ENCODE results near the gene SIL1.
A peak's percentile ranks its signal among the peaks of the same experiment; 100 is the strongest.
"Not testable (repeated sequence)": the region's sequence is repeated elsewhere in the genome, so short reads cannot be mapped to it uniquely, and the experiment has no call there.

The SIL1 gene

GRCh38 chr5:139197710-139198669, at the start of gene SIL1:
Gene SIL1 (minus strand): TSS chr5:139198368. CDS start chr5:139127843, 70,525 bp downstream.
- peak; percentile 97 for DNase-seq

GRCh38 chr5:139246394-139246793, 48.2 kb upstream of the SIL1 start:
- DNase-seq, result peak; percentile 83

GRCh38 chr5:139245637-139246339, 47.6 kb upstream of the SIL1 start:
- no peak for DNase-seq

- DNase-seq, result peak; percentile 54
Observed at GRCh38 chr5:139243425-139243970, 45.3 kb upstream of the SIL1 start.

- no peak for DNase-seq
Observed at GRCh38 chr5:139241139-139241538, 43.0 kb upstream of the SIL1 start.

GRCh38 chr5:139236479-139236878, 38.3 kb upstream of the SIL1 start:
- no peak for DNase-seq

- DNase-seq, result no peak
Observed at GRCh38 chr5:139232147-139232724, 34.1 kb upstream of the SIL1 start.

- DNase-seq, result no peak
Observed at GRCh38 chr5:139228201-139228803, 30.1 kb upstream of the SIL1 start.

- DNase-seq, result no peak
Observed at GRCh38 chr5:139226131-139226530, 28.0 kb upstream of the SIL1 start.

- DNase-seq, result no peak
Observed at GRCh38 chr5:139223481-139223880, 25.3 kb upstream of the SIL1 start.

- DNase-seq, result no peak
Observed at GRCh38 chr5:139222346-139222745, 24.2 kb upstream of the SIL1 start.

GRCh38 chr5:139218038-139218437, 19.9 kb upstream of the SIL1 start:
- not testable (repeated sequence) for DNase-seq

- no peak for DNase-seq
Observed at GRCh38 chr5:139215107-139215975, 17.2 kb upstream of the SIL1 start.

- no peak for DNase-seq
Observed at GRCh38 chr5:139214646-139215045, 16.5 kb upstream of the SIL1 start.

GRCh38 chr5:139212906-139213305, 14.7 kb upstream of the SIL1 start:
- no peak for DNase-seq

GRCh38 chr5:139212486-139212885, 14.3 kb upstream of the SIL1 start:
- DNase-seq, result no peak

GRCh38 chr5:139210585-139210984, 12.4 kb upstream of the SIL1 start:
- DNase-seq, result no peak

- no peak for DNase-seq
Observed at GRCh38 chr5:139207297-139208000, 9.3 kb upstream of the SIL1 start.

GRCh38 chr5:139205586-139205985, 7.4 kb upstream of the SIL1 start:
- DNase-seq, result no peak

- no peak for DNase-seq
Observed at GRCh38 chr5:139205124-139205523, 7.0 kb upstream of the SIL1 start.

GRCh38 chr5:139204196-139204595, 6.0 kb upstream of the SIL1 start:
- DNase-seq, result peak; percentile 34
